BLaER1 (cell line): ENCODE data around the gene OIT3.
A peak's percentile ranks its signal among the peaks of the same experiment; 100 is the strongest.

ENCODE experiments used
- H3K27ac ChIP-seq: shearing (Covaris generic); formaldehyde crosslinking; 2 replicates; pipeline ENCODE4 v1.8.1; 2022
- H3K27me3 ChIP-seq: shearing (Covaris generic); formaldehyde crosslinking; 2 replicates; pipeline ENCODE4 v1.8.1; 2022
- H3K36me3 ChIP-seq: shearing (Covaris generic); formaldehyde crosslinking; 2 replicates; pipeline ENCODE4 v1.8.1; 2022
- H3K4me1 ChIP-seq: shearing (Covaris generic); formaldehyde crosslinking; 2 replicates; pipeline ENCODE4 v1.8.1; 2022
- H3K4me2 ChIP-seq: shearing (Covaris generic); formaldehyde crosslinking; 2 replicates; pipeline ENCODE4 v1.8.1; 2022
- H3K4me3 ChIP-seq: shearing (Covaris generic); formaldehyde crosslinking; 2 replicates; pipeline ENCODE4 v1.8.1; 2022
- H3K9ac ChIP-seq: shearing (Covaris generic); formaldehyde crosslinking; 2 replicates; pipeline ENCODE4 v1.8.1; 2022
- H3K9me3 ChIP-seq: shearing (Covaris generic); formaldehyde crosslinking; 2 replicates; pipeline ENCODE4 v1.8.1; 2022
- H4K20me1 ChIP-seq: shearing (Covaris generic); formaldehyde crosslinking; 2 replicates; pipeline ENCODE4 v1.8.1; 2022
- Cebpa-rat ChIP-seq: shearing (Covaris generic); IDR thresholded peaks from 2 replicates; pipeline ENCODE4 v1.8.1; 2022

The OIT3 gene

DNA sequence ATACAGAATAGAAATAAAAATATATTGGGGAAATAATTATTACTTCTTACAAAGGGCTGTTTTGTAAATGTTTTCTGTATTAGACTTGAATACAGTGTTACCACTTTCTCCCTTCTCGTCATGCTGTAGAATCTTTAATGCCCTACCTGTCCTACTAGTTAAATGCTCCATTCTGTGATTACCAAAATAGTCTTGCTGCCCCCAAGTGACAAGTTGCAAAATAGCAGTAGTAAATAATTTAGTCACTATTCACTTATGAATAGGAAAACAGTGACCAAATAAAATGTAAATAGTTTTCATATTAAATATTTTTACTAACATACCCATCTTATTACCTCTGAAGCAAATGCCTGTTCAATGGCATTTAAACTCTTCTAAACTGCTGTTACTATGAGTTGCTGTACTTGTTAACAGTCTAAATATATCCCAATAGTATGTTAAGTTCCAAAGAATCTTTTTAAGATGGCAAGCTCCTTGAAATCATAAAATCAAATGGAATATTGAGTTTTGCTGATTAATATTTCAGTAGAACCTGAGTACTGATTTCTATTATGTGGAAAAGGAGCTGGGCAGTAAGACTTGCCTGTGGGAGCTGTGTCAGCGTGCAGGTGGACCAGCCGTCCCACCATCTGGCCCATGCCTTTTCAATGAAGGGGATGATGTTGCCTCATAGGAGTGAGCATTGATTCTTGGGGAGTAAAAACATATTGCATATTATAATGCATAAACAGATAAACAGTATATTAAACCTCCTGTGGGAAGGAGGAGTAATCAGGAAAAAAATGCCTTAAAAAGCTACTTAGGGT lies 18.1 kb upstream of the OIT3 start:
- no peak for TF ChIP-seq Cebpa-rat
- Histone ChIP-seq H3K27ac (no peak overlapping the region), H4K20me1 (no peaks in the 10 kb centered on the region), H3K4me3 (no peak overlapping the region), H3K9me3 (peaks cover 21% of the 10 kb centered on the region), H3K36me3 (peaks cover 52% of the 10 kb centered on the region), H3K4me2 (no peak overlapping the region), H3K4me1 (no peaks in the 10 kb centered on the region), H3K27me3 (no peaks in the 10 kb centered on the region), H3K9ac (no peak overlapping the region)

DNA sequence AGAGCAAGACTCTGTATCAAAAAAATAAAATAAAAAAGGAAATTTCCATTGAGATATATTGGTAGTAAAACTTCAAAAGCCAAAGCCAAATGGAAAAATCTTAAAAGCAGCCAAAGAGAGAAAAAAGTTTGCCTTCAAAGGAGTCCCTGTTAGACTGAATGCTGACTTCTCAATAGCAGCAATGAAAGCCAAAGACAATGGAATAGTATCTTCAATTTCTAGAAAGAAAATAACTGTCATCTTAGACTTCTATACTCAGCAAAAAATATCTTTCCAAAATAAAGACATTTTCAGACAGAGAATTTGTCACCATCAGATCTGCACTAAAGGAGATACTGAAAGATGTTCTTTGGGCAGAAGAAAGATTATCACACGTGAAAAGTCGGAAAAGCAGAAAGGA lies 14.3 kb upstream of the OIT3 start:
- no peak overlapping the region for H3K4me2 ChIP-seq
- no peak overlapping the region for H3K4me3 ChIP-seq
- TF ChIP-seq Cebpa-rat = no peak

DNA sequence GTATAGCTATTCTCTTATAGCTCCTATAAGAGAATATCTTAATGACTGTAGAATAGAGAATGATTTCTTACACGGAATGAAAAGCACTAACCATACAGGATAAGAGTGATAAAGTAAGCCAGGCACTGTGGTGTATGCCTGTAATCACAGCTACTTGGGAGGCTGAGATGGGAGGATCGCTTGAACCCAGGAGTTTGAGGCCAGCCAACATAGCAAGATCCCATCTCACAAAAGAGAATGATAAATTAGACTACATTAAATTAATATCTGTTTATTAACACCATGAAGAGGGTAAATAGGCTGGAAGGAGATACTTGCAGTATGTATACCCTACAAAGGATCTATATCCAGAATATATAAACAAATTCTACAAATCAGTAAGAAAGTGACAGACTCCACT lies 12.2 kb upstream of the OIT3 start:
- H3K9ac ChIP-seq = no peak overlapping the region
- peaks cover 58% of the 10 kb centered on the region for H3K9me3 ChIP-seq
- no peak overlapping the region for H3K4me2 ChIP-seq
- no peak for TF ChIP-seq Cebpa-rat
- peaks cover 23% of the 10 kb centered on the region for H3K4me1 ChIP-seq
- peaks cover 65% of the 10 kb centered on the region for H3K36me3 ChIP-seq
- no peaks in the 10 kb centered on the region for H4K20me1 ChIP-seq
- H3K27me3 ChIP-seq = no peaks in the 10 kb centered on the region
- no peak overlapping the region for H3K4me3 ChIP-seq
- H3K27ac ChIP-seq = no peak overlapping the region

More for the DNA sequence above, 14.3 kb upstream of the OIT3 start:
- H4K20me1 ChIP-seq = no peaks in the 10 kb centered on the region
- H3K9ac ChIP-seq = no peak overlapping the region
- no peaks in the 10 kb centered on the region for H3K27me3 ChIP-seq
- peaks cover 2% of the 10 kb centered on the region; the same call in 1 of the 2 replicates for H3K4me1 ChIP-seq
- peaks cover 52% of the 10 kb centered on the region for H3K36me3 ChIP-seq
- H3K9me3 ChIP-seq = peaks cover 50% of the 10 kb centered on the region
- H3K27ac ChIP-seq = no peak overlapping the region

DNA sequence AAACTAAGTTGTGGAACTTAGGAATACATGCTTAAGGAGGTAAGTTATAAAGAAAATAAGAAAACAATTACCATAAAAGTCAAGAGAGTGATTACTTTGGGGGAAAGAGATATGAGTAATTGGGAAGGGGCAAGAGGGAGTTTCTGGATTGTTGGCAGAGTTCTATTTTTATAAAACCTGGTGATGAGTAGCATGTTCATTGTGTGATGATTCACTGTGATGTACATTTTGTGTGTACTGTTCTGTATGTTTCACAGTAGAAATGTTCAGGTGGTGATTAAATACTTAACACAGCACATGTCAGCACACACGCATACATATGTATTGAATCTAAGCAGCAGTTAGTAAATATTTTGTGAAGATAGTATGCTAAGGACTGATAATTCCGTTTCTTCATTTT lies 9.7 kb upstream of the OIT3 start:
- no peak for TF ChIP-seq Cebpa-rat
- no peak overlapping the region for H3K27ac ChIP-seq
- no peak overlapping the region for H3K4me3 ChIP-seq
- H3K36me3 ChIP-seq = peaks cover 46% of the 10 kb centered on the region
- H3K4me1 ChIP-seq = peaks cover 48% of the 10 kb centered on the region
- H3K9ac ChIP-seq = no peak overlapping the region
- no peaks in the 10 kb centered on the region for H3K27me3 ChIP-seq
- H3K4me2 ChIP-seq = no peak overlapping the region
- H4K20me1 ChIP-seq = no peaks in the 10 kb centered on the region
- H3K9me3 ChIP-seq = peaks cover 52% of the 10 kb centered on the region

DNA sequence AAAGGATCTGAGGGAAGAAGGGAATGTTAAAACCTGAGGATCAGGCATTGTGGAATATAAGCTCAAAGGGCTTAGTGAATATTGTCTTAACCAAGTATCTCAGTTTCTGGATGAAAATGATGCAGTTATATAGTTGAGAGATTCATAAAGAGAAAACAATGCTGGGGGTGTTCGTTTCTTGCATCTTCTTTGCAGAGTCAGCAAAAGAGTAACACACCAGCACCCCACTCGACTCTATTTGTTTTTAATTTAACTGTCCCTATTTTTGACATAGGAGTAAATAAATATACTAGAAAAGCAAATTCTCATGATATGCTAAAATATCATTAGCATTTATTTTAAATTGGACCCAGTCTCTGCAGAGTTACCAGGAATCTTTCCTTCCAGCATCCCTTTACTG lies 7.6 kb upstream of the OIT3 start:
- H3K36me3 ChIP-seq = peaks cover 35% of the 10 kb centered on the region
- H3K9ac ChIP-seq = peak overlapping the region; percentile 71; the same call in 1 of the 2 replicates
- H3K4me2 ChIP-seq = peak overlapping the region; percentile 87
- peaks cover 49% of the 10 kb centered on the region for H3K4me1 ChIP-seq
- no peak for TF ChIP-seq Cebpa-rat
- H3K27me3 ChIP-seq = no peaks in the 10 kb centered on the region
- peaks cover 44% of the 10 kb centered on the region for H3K9me3 ChIP-seq
- H3K4me3 ChIP-seq = no peak overlapping the region
- H4K20me1 ChIP-seq = no peaks in the 10 kb centered on the region
- H3K27ac ChIP-seq = peak overlapping the region; percentile 90

DNA sequence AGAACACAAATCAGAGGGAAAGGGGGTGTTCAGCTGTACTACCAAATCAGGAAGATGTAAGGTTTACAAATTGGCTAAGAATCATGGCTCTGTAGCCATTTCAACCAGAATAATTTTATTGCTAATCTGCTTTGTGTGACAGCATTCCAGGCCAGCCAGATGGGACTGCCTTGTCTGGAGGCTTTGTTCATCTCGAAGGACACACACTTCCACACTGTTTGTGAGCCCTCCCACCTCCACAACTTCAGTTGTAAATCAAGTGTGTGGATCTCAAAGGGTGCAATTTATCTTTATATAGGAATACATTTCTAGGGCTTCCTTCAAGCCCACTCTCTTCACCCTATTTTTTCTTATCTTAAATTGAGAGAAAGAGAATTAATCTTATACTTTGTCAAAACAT lies 6.9 kb upstream of the OIT3 start:
- peak overlapping the region; percentile 90 for H3K27ac ChIP-seq

DNA sequence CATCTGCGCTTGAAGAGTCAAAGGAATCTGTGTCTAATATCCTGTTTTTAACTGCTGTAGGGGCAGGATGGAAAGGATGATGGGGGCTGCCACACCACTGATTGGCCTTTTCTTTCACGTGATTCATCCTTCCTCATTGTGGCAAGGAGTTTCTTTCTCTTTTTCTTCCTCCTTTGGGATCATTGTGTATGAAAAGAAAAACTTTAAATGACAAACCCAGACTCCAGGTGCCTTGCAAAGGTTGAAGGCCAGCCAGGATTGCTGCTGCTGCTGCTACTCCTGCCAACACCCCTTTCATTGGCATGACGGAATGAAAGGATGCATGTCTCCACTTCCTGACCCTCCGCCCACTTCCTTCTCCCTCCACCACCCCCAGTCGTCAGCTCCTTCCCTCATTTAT lies 6.5 kb upstream of the OIT3 start:
- TF ChIP-seq Cebpa-rat = no peak
- H3K27ac ChIP-seq = peak overlapping the region; percentile 90
- H3K27me3 ChIP-seq = no peaks in the 10 kb centered on the region
- peak overlapping the region; percentile 87 for H3K4me2 ChIP-seq
- H3K9me3 ChIP-seq = peaks cover 34% of the 10 kb centered on the region
- H3K4me3 ChIP-seq = peak overlapping the region; percentile 59
- H4K20me1 ChIP-seq = no peaks in the 10 kb centered on the region
- peaks cover 49% of the 10 kb centered on the region for H3K4me1 ChIP-seq
- H3K9ac ChIP-seq = peak overlapping the region; percentile 71
- peaks cover 35% of the 10 kb centered on the region for H3K36me3 ChIP-seq

More for the DNA sequence above, 6.9 kb upstream of the OIT3 start:
- H3K4me3 ChIP-seq = peak overlapping the region; percentile 59
- peak overlapping the region; percentile 71 for H3K9ac ChIP-seq
- H4K20me1 ChIP-seq = no peaks in the 10 kb centered on the region
- H3K36me3 ChIP-seq = peaks cover 35% of the 10 kb centered on the region
- H3K9me3 ChIP-seq = peaks cover 38% of the 10 kb centered on the region
- no peak for TF ChIP-seq Cebpa-rat
- H3K4me1 ChIP-seq = peaks cover 49% of the 10 kb centered on the region
- no peaks in the 10 kb centered on the region for H3K27me3 ChIP-seq
- H3K4me2 ChIP-seq = peak overlapping the region; percentile 87

DNA sequence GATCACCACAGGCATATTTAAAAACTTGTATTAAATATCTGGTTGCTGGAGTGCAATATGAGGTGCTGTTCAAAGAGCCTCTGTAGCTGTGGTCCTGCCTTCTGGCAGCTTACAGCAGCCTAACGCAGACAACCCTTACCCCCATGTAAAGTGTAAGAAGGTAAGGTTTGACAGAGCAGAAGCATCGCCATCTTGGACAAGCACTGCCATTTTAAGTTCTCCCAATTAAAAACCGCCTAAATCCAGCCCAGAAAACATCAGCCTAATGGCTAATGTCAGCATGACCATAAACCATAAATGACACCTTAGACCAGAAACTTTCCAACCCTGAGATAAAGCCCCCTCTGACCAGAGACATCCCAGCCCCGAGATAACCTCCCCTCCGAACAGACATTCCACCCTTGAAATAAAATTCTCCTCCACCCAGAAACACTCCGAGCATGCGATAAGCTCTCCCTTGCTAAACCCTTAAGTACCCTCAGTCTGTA lies 5.3 kb upstream of the OIT3 start:
- peaks cover 49% of the 10 kb centered on the region for H3K4me1 ChIP-seq
- no peak for TF ChIP-seq Cebpa-rat
- H3K9me3 ChIP-seq = peaks cover 22% of the 10 kb centered on the region
- H3K27ac ChIP-seq = peak overlapping the region; percentile 90
- peaks cover 29% of the 10 kb centered on the region for H3K36me3 ChIP-seq
- H3K9ac ChIP-seq = peak overlapping the region; percentile 71; the same call in 1 of the 2 replicates
- H4K20me1 ChIP-seq = no peaks in the 10 kb centered on the region
- no peaks in the 10 kb centered on the region for H3K27me3 ChIP-seq
- H3K4me3 ChIP-seq = peak overlapping the region; percentile 59; the same call in 1 of the 2 replicates
- H3K4me2 ChIP-seq = peak overlapping the region; percentile 87

DNA sequence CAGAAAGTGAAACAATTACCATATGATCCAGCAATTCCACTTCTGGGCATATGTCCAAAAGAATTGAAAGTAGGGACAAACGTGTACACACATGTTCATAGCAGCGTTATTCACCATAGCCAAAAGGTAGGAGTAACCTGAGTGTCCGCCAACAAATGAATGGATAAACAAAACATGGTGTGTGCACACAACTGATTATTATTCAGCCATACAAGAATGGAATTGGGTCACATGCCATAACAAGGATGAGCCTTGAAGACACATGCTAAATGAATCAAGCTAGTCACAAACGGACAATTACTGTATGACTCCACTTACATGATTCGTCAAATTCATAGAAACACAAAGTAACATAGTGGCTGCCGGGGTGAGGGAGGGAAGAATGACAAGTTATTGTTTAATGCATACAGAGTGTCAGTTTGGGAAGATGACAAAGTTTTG lies 4.1 kb upstream of the OIT3 start:
- Histone ChIP-seq H3K9me3 (peaks cover 19% of the 10 kb centered on the region; the same call in 1 of the 2 replicates), H3K4me3 (no peak overlapping the region), H3K4me2 (no peak overlapping the region), H3K4me1 (peaks cover 45% of the 10 kb centered on the region), H3K27me3 (no peaks in the 10 kb centered on the region), H3K9ac (no peak overlapping the region), H4K20me1 (no peaks in the 10 kb centered on the region), H3K36me3 (peaks cover 19% of the 10 kb centered on the region), H3K27ac (no peak overlapping the region)
- no peak for TF ChIP-seq Cebpa-rat

DNA sequence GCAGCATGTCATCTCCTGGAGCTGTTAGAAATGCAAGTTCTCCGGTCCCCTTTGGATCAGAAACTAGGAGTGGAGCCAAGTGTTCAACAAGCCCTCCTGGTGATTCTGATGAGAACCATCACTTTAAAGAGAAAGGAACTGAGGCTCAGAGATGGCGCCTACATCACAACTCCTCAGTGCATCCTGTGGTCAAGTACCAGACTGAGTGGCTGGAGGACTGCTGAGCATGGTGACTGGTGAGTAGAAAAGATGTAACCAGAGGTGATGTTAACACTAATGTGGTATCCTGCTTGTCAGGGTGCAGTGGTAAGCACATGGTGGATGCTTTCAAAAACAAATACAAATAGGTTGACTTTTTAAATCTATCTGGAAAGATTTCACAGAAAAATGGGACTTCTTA lies 3.5 kb upstream of the OIT3 start:
- no peak for TF ChIP-seq Cebpa-rat
- Histone ChIP-seq H3K36me3 (peaks cover 13% of the 10 kb centered on the region), H3K4me3 (no peak overlapping the region), H3K4me1 (peaks cover 38% of the 10 kb centered on the region), H3K9me3 (peaks cover 17% of the 10 kb centered on the region; the same call in 1 of the 2 replicates), H3K27me3 (no peaks in the 10 kb centered on the region), H3K4me2 (no peak overlapping the region), H3K9ac (no peak overlapping the region), H3K27ac (no peak overlapping the region), H4K20me1 (no peaks in the 10 kb centered on the region)
